ENCODE data around the gene DSG4.
"Not testable (repeated sequence)": the region's sequence is repeated elsewhere in the genome, so short reads cannot be mapped to it uniquely, and the experiment has no call there.

The DSG4 gene, protein sequence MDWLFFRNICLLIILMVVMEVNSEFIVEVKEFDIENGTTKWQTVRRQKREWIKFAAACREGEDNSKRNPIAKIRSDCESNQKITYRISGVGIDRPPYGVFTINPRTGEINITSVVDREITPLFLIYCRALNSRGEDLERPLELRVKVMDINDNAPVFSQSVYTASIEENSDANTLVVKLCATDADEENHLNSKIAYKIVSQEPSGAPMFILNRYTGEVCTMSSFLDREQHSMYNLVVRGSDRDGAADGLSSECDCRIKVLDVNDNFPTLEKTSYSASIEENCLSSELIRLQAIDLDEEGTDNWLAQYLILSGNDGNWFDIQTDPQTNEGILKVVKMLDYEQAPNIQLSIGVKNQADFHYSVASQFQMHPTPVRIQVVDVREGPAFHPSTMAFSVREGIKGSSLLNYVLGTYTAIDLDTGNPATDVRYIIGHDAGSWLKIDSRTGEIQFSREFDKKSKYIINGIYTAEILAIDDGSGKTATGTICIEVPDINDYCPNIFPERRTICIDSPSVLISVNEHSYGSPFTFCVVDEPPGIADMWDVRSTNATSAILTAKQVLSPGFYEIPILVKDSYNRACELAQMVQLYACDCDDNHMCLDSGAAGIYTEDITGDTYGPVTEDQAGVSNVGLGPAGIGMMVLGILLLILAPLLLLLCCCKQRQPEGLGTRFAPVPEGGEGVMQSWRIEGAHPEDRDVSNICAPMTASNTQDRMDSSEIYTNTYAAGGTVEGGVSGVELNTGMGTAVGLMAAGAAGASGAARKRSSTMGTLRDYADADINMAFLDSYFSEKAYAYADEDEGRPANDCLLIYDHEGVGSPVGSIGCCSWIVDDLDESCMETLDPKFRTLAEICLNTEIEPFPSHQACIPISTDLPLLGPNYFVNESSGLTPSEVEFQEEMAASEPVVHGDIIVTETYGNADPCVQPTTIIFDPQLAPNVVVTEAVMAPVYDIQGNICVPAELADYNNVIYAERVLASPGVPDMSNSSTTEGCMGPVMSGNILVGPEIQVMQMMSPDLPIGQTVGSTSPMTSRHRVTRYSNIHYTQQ

DNA sequence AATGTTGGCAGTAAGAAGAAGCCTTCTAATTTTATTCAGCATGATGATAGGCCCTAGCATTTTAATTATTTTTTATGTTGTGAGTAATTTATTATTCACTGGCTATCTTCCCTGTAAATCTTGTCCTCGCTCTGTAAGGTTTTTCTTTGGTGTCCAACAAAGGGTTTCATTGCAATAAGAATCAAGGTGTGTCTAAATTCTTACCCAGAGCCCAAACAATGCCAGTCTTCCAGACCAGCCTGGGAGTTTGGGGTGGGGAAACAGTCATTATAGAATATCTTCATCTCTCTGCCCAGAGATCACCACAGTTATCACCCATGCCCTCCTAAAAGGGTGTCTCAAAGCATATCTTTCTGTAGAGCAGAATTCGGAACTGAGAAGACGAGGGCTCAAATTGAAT is at the start of gene DSG4:
Gene DSG4, plus strand, starts transcription at position 301 of the 400 bp plus-strand sequence. CDS start 135 bp downstream, outside the sequence.
- DNase-seq, result no peak

DNA sequence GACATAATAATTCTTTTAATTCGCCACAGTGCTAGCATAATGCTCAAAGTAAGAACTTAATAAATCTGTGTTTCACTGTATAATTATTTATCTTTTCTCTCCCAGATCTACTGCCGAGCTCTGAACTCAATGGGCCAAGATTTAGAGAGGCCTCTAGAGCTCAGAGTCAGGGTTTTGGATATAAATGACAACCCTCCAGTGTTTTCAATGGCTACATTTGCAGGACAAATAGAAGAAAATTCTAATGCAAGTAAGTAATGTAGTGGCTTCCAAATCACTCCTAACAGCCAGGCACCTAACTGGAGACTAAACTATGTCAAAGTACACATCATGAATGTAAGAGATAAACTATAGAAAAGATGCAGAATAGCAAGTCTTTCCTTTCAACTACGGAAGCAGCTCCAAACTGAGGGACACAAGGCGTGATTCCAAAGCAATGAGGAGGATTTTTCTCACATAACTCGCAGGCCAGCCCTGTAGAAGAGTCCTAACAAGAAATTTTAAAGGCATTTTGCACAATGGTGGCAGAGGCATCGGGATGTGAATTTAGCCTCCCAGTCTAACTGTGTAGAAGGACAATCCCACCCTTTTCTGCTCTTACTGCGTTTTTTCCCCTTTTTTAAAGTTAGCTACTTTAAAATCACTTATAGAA is 46.7 kb upstream of the DSG4 start:
- DNase-seq, result no peak

DNA sequence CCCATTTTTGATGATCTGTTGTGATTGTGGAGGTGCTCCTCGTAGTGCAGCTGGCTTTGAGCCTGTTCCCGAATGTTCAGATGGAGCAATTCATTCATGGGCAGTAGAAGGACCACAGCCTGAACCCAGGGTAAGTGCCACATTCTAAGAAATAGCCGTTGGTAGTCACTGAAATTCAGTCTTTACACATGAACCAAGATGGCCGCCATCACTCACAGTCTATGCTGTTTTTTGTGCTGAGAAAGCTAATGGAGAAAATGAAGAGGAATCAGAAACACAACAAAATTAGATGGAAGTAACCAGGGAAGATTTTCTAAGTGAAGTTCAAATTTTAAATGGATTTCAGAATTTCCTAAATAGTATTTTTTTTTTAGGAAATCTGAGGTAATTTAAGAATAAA is 33.1 kb upstream of the DSG4 start:
- DNase-seq, result no peak

DNA sequence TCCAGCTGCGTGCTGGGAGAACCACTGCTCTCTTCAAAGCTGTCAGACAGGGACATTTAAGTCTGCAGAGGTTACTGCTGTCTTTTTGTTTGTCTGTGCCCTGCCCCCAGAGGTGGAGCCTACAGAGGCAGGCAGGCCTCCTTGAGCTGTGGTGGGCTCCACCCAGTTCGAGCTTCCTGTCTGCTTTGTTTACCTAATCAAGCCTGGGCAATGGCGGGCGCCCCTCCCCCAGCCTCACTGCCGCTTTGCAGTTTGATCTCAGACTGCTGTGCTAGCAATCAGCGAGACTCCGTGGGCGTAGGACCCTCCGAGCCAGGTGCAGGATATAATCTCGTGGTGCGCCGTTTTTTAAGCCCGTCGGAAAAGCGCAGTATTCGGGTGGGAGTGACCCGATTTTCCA is 23.2 kb upstream of the DSG4 start:
- DNase-seq, result not testable (repeated sequence)

DNA sequence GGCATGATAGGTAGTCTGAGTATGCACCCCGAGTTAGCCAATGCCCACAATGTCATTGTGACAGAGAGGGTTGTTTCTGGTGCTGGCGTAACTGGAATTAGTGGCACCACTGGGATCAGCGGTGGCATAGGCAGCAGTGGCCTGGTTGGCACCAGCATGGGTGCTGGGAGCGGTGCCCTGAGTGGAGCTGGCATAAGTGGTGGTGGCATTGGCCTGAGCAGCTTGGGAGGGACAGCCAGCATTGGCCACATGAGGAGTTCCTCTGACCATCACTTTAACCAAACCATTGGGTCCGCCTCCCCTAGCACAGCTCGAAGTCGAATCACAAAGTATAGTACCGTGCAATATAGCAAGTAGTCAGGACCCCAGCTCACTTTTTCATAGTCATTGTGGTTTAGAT is 21.6 kb upstream of the DSG4 start:
- DNase-seq, result no peak

DNA sequence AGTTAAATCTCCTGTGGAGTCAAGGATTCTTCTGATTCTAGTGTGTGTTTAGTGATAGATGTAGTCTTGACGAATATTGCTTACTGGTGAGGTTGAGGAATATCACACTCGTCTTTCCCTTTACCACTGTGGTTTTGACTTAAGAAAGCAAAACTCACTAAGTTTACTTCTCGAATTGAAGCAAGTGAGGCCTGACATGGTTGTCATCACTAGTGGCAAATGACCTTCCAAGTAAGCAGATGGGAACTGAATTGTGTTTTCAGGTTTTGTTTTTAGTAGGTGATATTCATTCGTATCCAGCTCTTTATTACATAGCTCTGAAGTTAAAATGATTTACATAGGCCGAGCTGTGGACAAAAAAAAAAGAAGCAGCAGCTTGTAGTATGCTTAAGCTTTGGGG is 20.6 kb upstream of the DSG4 start:
- no peak for DNase-seq

DNA sequence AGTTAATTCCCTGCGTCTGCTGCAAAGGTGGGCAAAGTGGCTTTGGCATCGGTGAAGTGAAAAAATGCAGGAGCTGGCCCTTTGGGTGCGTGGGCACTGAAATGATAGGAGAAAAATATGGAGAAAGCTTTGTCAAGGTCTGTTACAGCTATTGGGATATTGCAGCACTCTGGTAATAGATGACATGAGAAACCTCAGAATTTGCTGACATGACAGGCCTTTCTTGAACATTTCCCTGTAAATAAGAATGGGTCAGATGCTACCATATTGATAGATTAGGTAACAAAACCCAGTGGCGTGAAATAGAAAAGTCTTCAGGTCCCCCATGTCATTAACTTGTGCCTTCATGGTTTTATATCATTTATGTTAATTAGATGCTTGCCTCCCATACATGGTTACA is 12.4 kb upstream of the DSG4 start:
- DNase-seq, result no peak

DNA sequence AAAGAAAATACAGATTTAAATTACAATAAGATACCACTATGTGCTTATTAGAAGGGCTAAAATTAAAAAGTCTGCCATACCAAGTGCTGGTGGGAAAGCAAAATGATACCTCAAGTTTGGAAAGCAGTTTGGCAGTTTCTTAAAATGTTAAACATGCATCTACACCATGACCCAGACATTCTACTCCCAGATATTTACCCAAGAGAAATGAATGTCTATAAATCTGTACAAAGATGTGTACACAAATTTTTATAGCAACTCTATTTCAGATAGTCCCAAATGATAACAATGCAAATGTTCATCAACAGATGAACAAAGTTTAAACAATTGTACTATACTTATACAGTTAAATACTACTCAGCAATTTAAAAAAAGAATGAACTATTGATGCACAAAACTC is 7.1 kb upstream of the DSG4 start:
- no peak for DNase-seq

DNA sequence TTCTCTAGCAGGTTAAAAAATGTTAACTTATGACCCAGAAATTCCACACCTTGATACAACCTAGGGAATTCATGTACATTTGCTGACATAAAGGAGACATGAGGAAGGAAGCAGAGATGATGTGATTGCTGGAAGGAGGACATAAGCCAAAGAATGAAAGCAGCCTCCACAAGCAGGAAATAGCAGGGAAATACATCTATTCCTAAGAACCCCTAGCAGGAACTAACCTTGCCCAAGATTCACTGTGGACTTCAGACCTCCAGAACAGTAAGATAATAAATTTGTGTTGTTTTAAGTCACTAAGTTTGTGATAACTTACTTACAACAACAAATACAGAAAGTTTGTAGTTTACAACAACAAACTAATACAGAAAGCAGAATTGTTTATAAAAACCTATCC is 4.6 kb upstream of the DSG4 start:
- no peak for DNase-seq

DNA sequence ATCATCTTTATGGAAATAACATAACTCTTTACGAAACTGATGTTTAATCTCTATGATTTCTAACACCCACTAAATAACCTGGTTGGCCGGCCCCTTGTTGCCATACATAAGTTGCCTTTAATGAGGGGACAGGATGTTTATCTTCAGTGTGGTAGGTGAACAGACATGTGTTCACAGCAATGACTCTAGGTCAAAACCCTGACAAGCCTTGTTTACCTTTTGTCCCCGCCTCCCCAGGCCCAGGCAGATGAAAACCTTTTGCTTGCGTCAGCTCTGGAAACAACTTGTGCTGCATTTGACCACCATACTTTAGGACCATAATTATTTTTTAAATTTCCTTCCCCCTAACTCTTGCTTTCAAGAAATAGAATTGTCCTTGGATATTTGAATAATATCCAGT is 2.9 kb upstream of the DSG4 start:
- no peak for DNase-seq

DNA sequence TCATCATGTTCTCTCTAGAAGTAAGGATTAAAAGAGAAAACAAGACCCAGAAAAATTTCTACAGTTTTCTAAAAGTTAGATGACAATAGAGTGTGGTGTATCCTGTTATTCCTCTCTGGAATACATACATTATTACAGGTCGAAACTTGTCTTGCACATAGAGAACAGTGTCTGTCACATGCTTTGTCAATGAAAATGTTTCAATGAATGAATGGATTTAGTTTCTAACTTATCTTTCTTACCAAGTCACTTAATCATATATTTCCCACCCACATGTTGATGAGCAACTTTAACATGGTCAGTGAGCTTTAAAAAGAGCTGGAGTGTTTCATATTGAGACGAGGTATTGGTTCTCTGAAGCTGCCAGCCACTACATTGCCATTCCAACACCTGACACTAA is 4.3 kb downstream of the DSG4 start:
- no peak for DNase-seq

DNA sequence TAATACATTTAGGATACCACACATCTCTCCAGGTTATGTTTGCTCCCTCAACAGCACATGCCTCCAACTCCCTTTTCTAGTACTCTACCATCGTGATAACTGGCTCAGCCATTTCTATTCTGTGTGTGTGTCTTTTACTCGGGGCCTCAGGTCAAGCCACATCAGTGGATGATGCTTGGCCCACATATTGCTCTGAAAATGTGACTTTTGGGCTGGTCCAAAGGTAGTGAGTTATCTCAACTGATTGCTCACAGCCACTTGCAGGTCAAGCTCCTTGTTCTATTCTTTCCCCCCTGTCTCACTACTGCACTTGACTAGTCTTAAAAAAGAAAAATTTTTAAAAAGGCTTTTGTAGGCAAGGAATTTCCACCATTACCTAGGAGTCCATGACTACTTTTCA is 5.5 kb downstream of the DSG4 start:
- no peak for DNase-seq

DNA sequence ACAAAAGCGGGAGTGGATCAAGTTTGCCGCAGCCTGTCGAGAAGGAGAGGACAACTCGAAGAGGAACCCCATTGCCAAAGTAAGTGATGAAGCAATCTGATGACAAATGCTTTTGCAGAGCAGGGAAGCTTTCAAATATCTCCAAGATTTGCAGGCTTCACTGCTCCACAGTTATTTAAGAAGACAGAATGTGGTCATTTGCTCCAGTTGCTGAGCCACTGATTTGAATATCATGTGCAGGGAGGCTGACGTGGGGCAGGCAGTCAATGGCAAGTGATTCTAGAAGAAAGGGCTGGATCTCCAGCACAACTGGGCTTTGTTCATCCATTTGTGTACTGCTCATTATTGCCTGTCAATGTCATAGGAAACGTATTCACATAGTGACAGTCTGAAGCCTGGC is 10.2 kb downstream of the DSG4 start:
- no peak for DNase-seq

DNA sequence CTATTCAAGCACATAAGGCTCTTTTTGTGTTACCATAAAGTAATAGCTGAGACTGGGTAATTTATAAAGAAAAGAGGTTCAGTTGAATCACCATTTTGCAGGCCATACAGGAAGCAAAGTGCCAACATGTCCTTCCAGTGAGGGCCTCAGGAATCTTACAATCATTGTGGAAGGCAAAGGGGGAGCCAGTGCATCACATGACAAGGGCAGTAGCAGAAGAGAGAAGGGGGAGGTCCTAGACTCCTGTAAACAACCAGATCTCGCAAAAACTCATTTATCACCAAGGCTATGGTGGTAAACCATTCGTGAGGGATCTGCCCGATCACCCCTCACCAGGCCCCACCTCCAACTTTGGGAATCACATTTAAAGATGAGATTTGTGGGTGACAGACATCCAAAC is 16.7 kb downstream of the DSG4 start:
- no peak for DNase-seq

DNA sequence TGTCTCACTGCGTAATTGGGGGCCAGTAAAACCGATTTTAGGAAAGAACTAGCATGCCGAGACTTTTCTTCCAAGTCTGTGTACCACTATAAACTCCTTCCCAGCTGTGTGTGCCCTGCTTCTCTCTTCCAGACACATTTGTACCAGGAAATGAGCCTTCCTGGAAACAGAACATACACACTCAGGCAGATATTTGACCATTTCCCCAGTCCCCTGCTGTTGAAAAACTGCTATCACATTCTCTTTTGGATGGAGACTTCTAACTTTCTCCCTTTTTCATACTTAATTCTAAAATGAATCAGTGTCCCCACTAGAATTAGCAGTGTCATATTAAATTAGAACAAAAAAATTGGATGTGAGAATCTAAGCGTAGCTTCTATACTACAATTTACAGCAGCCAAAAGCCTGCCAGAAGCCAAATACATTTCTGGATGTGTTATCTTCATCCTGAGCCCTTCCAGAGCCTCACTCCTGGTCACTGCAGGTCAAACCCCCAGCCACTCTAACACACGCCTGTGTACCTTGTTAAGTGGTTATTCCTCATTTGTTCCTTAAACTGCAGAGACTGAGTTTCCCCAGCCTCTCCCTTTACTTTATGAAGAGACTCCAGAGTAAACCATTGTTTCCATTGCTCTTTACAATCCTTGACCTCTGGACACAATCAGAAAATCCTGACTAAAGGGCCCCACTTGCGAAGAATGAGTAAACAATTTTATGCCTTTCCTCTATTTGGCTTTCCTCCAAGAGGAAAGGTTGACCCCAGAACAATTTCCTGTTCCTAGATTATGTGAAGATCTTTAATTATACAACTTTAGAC is 20.4 kb downstream of the DSG4 start:
- DNase-seq, result no peak

DNA sequence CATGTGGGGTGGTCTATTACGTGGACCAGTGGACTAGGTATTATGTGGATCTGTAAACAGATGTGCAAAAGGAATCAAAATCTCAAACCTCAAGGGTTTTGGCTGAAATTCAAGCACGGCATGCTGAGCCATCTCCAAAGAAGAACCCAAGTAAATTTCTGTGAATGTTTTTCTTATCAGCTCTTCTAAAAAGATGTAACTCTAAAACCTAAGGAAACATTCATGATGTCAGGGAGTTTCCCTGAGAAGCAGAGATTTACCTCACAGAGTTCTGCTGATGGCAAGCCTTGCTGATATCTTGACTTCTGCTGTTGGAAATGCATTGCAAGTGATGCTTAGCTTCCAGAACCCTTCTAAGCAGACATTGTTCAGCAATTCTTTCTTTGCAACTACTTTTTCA is 21.6 kb downstream of the DSG4 start:
- DNase-seq, result no peak

DNA sequence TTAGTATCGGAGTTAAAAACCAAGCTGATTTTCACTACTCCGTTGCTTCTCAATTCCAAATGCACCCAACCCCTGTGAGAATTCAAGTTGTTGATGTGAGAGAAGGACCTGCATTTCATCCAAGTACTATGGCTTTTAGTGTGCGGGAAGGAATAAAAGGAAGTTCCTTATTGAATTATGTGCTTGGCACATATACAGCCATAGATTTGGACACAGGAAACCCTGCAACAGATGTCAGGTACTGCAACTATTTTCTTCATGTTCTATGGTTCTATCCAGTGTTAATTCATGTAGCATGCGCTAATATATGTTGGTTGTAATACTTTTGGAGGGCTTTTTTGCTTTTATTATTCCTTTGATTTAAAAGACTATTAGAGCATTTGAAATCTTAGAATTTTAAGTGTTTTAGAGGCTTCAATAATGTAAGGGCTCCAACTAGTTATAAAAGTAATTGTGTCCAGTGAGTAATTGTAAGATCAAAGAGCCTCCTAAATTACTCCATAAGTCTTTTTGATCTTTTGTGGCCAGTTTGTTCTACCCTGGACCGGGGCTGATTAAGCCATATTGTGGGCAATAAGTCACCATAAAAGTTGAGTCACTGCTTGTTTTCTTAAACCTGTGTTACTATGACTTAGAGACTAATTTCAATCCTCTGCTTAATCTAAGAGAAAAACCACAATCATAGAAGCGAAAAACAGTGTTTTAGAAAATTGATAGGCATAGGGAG is 22.9 kb downstream of the DSG4 start:
- no peak for DNase-seq

DNA sequence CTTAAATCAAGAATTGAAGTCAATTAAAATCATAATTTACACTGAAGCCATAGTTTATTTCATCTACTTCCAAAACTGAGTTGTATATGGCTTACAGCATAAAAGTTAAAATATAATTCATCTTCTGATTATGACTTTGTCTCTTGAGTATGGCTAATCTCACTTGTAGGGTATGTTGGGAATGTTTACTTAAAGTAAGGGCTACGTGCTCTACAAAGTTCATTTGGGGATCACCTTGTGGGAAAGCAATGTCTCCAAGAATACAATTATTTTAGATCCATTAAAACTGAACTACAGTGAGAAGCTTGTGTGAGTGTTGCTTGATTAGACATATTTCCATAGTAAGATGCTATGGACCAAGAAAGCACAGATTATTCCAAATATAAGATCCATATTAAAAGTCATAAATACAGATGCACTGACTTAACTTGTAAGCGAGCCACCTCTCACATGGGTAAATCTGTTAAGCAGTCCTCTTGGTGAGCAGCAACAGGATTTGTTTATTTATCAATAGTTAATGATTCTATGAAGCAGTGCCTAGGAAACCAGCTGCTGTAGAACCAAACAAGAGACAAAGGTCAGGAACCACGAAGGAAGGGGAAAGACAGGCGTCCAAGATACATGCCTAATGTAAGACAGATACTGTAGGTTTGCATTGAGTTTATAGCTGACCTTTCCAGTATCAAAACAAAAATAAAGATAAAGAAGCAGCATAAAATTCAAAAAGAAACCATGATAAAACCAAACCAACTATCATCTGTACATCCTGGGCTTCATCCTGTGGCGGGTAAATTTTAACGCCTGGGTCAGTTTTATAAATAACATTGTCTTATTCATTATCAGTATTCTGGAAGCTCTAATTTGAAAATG is 24.8 kb downstream of the DSG4 start:
- no peak for DNase-seq

DNA sequence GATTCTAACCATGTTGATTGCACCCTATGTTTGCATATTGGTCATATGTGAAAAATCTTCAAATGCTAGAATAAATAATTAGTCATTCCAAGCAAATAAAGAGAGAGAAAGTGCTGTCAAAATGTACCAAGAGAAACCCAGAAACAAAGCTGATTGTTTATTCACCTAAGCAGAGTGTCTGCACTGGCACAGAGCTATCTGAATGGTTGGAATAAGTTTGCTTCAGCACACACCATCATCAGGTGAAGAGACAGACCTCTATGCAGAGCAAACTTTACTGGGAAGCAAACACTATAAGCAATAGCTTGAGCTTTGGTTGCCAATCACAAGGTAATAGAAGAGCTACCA is 25.4 kb downstream of the DSG4 start:
- no peak for DNase-seq

DNA sequence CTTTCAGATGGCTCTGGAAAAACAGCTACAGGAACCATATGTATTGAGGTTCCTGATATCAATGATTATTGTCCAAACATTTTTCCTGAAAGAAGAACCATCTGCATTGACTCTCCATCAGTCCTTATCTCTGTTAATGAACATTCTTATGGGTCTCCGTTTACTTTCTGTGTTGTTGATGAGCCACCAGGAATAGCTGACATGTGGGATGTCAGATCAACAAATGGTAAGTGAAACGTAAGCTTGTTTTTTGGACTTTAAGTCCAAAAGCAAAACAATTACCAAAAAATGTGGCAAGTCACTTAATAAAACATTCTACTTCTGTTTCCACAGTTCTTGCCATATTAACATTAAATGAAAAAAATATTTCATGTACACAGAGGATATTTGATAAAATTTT is 26.8 kb downstream of the DSG4 start:
- DNase-seq, result no peak

DNA sequence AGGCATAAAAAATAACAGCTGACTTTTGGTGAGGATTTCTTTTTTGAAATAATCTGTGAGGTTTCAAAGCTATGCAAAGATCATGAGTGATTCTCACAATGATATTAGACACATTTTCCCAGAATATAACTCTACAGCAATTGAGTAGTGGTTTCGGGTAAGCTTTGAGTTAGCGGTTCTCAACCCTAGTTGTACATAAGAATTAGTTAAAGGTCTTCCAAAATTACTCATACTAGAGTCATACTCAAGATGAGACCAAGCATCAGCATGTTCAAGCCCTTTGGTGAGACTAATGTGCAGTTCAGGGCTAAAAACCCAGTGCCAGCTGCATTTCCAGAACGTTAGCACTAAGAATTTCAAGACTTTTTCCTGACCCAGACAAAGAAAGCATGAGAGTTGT is 31.1 kb downstream of the DSG4 start:
- no peak for DNase-seq

Data from NCI-H187 (cell line).